ENCODE results near the gene IGDCC3. TPM values are rescaled to one million over a fixed set of nuclear protein-coding genes. Genes with fewer than 3 reads are reported as not detected.

IGDCC3 gene
- total and polyA plus RNA-seq, 2 donors: 0.13 to 1.4 TPM

DNA sequence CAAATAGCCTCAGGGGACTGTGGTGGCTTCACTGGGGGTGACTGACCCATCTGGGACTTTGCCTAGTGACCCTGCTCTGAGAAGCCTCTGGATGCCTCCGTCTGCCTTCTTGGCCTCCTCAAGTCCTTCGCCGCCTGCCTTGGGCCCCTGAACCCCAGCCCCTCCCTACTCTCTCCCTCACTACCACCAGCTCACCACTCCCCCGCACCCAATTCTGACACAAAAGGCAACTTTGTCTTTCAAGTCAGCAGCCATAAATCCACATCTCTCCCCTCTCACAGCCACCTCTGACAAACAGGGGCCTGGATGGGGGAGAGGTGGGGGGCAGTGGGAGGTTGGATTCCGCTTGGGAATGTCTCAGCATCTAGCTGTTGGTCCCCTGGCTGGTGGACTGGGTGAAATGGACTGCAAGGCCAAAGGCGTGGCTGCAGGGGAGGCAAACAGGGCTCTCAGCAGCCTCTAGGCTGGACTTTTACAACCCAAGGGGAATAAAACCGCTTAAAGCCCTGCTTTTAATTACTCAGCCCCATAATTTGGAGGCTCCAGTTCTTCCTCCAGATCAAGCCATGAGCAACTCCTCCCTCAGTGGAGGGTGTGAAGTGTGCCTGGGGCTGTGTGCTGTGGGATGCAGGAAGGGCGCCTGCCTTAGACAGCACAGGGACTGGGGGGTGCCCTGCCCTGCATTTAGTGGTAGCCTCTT is 33.4 kb downstream of the IGDCC3 start:
- H3K27ac ChIP-seq (ENCODE audit: low read depth): no peak overlapping the region
- H3K4me1 ChIP-seq (ENCODE audit: insufficient read depth): no peaks in the 10 kb centered on the region
- H3K4me3 ChIP-seq (ENCODE audit: low read depth, low read length): no peak overlapping the region
- 90% methylated on average over 8 of the region's 8 CpGs for WGBS
- DNase-seq (ENCODE audit: extremely low spot score): no peak
- no peaks in the 10 kb centered on the region for H3K36me3 ChIP-seq (ENCODE audit: insufficient read depth)

DNA sequence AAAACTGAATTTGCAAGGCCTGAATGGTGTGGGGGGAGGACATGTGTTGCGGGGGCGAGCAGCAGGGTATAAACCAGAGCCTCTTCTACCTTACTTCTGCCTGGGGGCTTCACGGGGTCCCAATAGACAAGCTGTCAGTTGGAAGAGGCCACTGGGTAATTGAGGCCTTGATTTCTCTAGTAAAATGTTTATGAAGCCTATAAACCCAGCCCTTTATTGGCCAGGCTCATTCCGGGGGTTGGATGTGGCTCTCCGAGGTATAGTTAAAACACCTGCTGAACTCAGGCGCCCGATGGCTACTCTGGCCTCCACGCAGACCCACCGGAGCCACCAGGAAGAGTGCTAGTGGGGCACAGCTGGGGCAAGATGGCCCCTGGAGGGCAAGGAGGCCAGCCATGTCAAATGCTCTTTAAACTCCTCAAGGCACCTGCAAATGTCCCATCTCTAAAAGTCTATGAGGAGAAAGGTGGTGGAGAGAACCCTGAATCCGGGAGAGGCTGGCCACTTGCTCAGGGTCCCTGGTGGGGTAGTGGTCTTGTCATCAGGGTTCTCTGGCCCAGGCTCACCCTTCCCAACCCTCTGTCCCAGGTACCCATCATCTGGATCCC is 34.3 kb downstream of the IGDCC3 start:
- Histone ChIP-seq H3K27ac (ENCODE audit: low read depth) (no peak overlapping the region), H3K4me1 (ENCODE audit: insufficient read depth) (no peaks in the 10 kb centered on the region), H3K4me3 (ENCODE audit: low read depth, low read length) (no peak overlapping the region), H3K36me3 (ENCODE audit: insufficient read depth) (no peaks in the 10 kb centered on the region)
- DNase-seq (ENCODE audit: extremely low spot score): no peak
- 75% methylated on average over 10 of the region's 10 CpGs for WGBS

DNA sequence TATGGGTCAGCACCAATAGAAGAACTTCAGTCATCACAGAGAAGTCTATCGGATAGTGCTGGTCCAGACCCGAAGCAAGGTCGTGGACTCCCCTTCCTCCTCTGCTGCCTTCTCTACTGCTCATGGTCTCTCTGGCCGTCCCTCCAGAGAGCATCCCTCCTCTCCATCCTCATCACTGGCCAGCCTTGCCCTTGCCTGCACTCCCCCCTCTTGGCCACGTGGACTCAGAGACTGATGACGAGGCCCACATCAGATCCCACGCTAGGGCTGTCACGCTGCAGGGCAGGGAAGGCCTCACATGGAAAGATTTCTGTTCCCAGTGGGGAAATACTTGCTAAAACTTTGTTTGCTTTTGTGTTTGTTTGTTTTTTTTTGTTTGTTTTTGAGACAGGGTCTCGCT is 35.3 kb downstream of the IGDCC3 start:
- H3K36me3 ChIP-seq (ENCODE audit: insufficient read depth): no peaks in the 10 kb centered on the region
- WGBS: 91% methylated on average over 9 of the region's 9 CpGs
- H3K4me3 ChIP-seq (ENCODE audit: low read depth, low read length): no peak overlapping the region
- no peaks in the 10 kb centered on the region for H3K4me1 ChIP-seq (ENCODE audit: insufficient read depth)
- no peak for DNase-seq (ENCODE audit: extremely low spot score)
- no peak overlapping the region for H3K27ac ChIP-seq (ENCODE audit: low read depth)

DNA sequence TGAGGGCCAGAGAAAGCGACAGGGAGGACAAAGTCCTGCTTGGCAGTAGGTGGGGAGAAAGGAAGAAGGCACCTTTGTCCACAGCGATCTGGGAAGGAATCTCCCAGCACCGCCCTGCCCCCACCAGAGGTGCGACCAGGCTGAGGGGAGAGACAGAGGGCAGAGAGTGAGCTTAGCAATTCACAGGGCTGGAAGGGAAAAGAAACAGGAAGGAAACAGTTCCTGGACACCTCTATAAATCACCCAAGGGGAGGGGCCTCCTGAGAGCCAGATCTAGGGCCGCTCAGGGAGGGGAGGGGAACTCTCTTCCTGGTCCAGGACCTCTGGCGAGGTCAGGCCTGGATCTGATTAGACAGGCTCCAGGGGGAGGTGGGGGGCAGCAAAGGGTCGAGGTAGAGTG is 37.9 kb downstream of the IGDCC3 start:
- WGBS: 61% methylated on average over 7 of the region's 7 CpGs

DNA sequence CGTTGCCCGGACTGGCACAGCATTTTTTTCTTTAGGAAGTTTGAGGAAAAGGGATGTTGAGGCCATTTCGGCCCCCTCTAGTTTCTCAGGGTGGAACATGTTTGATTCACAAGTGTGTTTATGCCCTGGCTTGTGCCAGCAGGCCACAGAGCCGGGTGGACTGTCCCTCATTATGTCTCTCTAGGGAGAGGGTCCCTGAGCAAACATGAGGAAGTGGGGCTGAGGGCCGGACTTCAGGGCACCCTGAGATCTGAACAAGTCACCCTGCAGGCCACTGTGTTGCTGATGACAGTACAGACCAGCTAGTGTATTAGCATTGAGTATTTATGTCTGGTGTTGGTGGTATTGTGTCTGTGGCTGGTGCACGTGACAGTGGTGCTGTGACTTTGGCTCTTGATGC is 38.4 kb downstream of the IGDCC3 start:
- no peak overlapping the region for H3K27ac ChIP-seq (ENCODE audit: low read depth)
- H3K4me3 ChIP-seq (ENCODE audit: low read depth, low read length): no peak overlapping the region
- 90% methylated on average over 6 of the region's 6 CpGs for WGBS
- DNase-seq (ENCODE audit: extremely low spot score): no peak
- no peaks in the 10 kb centered on the region for H3K4me1 ChIP-seq (ENCODE audit: insufficient read depth)
- no peaks in the 10 kb centered on the region for H3K36me3 ChIP-seq (ENCODE audit: insufficient read depth)

More for the DNA sequence above, 37.9 kb downstream of the IGDCC3 start:
- Histone ChIP-seq H3K27ac (ENCODE audit: low read depth) (no peak overlapping the region), H3K36me3 (ENCODE audit: insufficient read depth) (no peaks in the 10 kb centered on the region), H3K4me3 (ENCODE audit: low read depth, low read length) (no peak overlapping the region), H3K4me1 (ENCODE audit: insufficient read depth) (no peaks in the 10 kb centered on the region)
- DNase-seq (ENCODE audit: extremely low spot score): no peak

DNA sequence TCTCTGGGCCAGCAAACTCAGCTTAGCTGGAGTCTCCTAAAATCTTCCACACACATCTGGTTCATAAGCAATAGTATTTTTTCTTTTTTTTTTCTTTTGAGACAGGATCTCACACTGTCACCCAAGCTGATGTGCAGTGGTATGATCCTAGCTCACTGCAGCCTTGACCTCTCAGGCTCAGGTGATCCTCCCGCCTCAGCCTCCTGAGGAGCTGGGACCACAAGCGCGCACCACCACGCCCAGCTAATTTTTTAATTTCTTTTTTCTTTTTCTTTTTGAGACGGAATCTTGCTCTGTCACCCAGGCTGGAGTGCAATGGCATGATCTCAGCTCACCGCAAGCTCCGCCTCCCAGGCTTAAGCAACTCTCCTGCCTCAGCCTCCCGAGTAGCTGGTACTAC is 39.0 kb downstream of the IGDCC3 start:
- H3K27ac ChIP-seq (ENCODE audit: low read depth): no peak overlapping the region
- WGBS: 96% methylated on average over 8 of the region's 8 CpGs

DNA sequence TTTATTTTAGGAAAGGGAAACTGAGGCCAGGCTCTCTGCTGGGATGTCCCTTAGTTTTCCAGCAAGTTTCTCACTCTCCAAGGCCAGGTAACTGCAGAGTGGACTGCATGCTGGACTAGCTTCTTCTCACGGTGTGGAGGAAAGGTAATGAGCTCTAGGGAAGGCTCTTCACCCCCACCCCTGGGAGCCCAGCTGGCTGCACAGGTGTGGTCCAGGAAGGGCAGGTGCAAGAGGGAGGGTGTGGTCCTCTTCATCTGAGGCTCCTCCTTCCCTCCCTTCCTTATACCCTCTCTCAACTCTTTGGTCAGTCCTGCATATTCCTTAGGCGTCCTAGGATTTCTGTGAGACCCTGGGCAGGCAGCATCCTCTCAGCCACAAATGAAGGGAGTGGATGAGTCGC is 39.4 kb downstream of the IGDCC3 start:
- no peak overlapping the region for H3K4me3 ChIP-seq (ENCODE audit: low read depth, low read length)
- H3K4me1 ChIP-seq (ENCODE audit: insufficient read depth): no peaks in the 10 kb centered on the region
- no peak overlapping the region for H3K27ac ChIP-seq (ENCODE audit: low read depth)
- no peak for DNase-seq (ENCODE audit: extremely low spot score)
- WGBS: 79% methylated on average over 3 of the region's 3 CpGs
- no peaks in the 10 kb centered on the region for H3K36me3 ChIP-seq (ENCODE audit: insufficient read depth)

More for the DNA sequence above, 39.0 kb downstream of the IGDCC3 start:
- no peak for DNase-seq (ENCODE audit: extremely low spot score)
- Histone ChIP-seq H3K4me3 (ENCODE audit: low read depth, low read length) (no peak overlapping the region), H3K4me1 (ENCODE audit: insufficient read depth) (no peaks in the 10 kb centered on the region), H3K36me3 (ENCODE audit: insufficient read depth) (no peaks in the 10 kb centered on the region)

DNA sequence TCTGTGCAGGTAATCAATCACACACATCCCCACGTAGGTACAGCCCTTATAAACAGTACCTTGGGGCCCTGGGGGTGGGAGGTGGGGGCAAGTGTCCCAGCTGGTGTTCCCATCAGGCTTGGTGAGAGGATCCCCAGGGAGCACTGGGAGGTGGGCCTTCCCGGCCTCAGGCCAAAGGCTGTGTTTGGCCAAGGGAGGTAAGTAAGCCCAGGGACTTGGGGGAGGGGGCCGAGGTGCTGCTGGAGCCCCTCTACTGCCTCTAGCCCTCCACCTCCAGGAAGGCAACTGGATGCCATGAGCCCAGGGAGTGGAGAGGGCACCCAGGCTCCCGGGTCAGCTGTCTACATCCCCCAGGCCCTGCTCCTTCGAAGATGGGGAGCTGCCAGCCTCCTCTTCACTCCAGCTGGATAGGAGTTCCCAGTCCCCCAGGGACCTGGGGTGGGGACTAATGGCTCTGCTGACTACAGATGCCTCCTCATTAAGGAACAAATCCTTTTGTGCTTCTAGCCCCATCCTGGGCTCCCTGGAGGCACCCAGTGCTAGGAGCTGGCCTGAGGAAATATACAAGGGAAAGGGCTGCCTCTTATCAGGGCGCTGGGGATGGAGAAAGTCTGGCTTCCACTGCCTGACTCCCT is 40.2 kb downstream of the IGDCC3 start:
- no peak for DNase-seq (ENCODE audit: extremely low spot score)
- 79% methylated on average over 6 of the region's 6 CpGs for WGBS

DNA sequence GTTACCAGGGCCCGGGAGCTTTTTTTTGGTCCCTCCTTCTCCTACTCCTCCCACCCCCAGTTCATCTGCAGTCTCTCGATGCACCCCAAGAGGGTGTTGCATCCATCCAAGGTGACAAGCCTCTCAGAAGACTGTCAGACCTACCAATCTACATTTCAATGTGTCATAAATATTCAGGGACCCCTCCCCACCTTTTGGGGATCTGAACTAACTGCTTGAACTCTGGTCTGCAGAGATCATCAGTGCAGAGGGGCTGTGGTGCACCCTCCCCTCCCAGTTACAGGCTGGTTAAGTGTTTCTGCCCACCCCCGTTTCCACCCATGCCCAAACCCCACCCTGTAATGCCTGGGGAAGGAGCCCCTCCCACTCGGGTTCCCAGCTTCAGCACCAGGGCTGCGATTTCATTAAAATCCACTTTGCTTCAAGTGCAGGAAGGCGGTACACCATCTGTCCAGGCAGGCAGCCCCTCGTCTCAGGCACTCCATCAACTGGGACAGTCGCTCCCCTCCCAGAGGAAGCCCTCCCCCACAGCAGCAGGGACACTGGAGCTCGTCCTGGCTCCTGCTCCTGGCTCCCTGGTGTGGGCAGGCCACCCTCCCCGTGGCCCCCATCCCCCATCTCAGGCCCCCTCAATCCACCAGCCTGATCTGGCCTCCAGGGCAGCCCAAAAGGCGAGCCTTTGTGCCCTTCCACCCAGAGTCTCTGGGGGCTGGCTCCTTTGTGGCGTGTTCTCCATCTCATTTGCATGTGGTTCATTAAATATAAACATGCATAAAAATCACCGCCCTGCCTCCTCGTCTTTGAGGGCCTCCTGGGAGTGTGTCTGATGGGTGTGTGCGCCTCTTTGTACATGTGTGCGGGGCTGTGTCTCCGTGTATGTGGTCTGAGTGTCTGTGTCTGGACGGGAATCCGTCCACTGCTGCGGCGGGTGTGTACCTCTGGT is 41.0 kb downstream of the IGDCC3 start:
- H3K4me1 ChIP-seq (ENCODE audit: insufficient read depth): no peaks in the 10 kb centered on the region
- WGBS: 73% methylated on average over 21 of the region's 21 CpGs
- DNase-seq (ENCODE audit: extremely low spot score): no peak
- H3K4me3 ChIP-seq (ENCODE audit: low read depth, low read length): no peak overlapping the region
- no peaks in the 10 kb centered on the region for H3K36me3 ChIP-seq (ENCODE audit: insufficient read depth)
- H3K27ac ChIP-seq (ENCODE audit: low read depth): no peak overlapping the region

More for the DNA sequence above, 40.2 kb downstream of the IGDCC3 start:
- H3K36me3 ChIP-seq (ENCODE audit: insufficient read depth): no peaks in the 10 kb centered on the region
- no peaks in the 10 kb centered on the region for H3K4me1 ChIP-seq (ENCODE audit: insufficient read depth)
- H3K4me3 ChIP-seq (ENCODE audit: low read depth, low read length): no peak overlapping the region
- H3K27ac ChIP-seq (ENCODE audit: low read depth): no peak overlapping the region

DNA sequence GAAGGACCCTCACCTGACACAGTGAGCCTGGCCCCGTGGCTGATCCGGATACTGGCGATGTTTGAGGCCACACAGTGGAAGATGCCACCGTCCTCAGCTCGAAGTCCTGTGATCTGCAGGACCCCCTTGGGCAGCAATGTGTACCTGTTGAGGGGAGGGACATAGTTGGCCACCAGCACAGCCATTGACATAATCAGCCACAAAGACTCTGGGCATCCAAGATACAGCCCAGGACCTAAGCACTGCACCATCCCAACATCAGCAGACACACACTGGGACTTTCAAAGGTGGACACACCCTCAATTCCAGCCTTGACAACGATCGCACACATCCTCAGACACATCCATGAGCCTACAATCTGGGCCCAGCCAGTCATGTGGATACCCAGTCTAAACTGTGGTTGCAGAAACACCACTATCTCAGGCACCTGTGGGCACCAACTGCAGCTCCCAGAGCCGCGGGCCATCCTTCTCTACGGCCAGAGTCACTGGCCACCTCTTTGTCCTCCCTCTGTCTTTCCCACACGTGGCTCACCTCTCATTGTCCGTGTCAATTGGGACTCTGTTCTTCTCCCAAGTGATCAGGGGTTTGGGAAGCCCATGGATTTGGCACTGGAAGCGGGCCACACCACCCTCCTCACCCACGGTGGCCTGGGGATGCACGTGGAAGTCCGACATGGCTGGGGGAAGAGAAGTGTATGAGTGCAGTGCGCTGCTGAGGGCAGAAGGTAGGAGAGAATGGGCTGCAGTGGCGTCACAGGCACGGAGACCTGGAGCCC is 42.3 kb downstream of the IGDCC3 start:
- Histone ChIP-seq H3K4me3 (ENCODE audit: low read depth, low read length) (no peak overlapping the region), H3K27ac (ENCODE audit: low read depth) (no peak overlapping the region), H3K36me3 (ENCODE audit: insufficient read depth) (no peaks in the 10 kb centered on the region), H3K4me1 (ENCODE audit: insufficient read depth) (no peaks in the 10 kb centered on the region)
- 93% methylated on average over 19 of the region's 19 CpGs for WGBS
- no peak for DNase-seq (ENCODE audit: extremely low spot score)

DNA sequence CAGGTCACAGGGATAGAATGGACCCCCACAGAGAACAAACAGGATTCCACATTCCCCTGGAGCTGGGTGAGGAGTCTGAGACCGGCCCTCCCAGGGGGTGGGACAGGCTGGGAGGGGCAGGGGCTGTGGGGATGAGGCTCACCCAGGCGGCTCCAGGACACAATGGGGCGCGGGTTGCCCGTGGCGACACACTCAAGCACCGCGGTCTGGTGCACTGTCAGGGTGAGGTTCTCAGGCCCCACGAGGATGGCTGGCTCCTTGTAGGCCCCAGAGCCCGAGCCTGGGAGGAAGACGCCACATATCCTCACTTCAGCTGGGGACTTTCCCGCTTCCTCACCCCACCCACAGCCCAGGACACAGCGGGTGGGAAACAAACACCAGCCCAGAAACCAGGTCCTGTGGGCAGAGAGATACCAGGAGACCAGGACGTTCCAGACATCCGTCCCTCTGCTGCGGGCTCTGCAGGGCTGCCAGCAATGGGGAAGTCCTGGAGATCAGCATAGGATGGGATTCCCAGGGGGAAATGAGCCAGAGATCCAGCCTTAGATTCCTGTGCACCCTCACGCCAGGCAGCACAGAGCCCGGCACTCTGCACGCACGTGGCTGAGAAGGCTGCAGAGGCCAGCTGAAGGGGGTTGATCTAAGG is 43.1 kb downstream of the IGDCC3 start:
- no peak overlapping the region for H3K27ac ChIP-seq (ENCODE audit: low read depth)
- H3K4me3 ChIP-seq (ENCODE audit: low read depth, low read length): no peak overlapping the region
- DNase-seq (ENCODE audit: extremely low spot score): no peak
- H3K4me1 ChIP-seq (ENCODE audit: insufficient read depth): no peaks in the 10 kb centered on the region
- H3K36me3 ChIP-seq (ENCODE audit: insufficient read depth): no peaks in the 10 kb centered on the region
- 79% methylated on average over 20 of the region's 20 CpGs for WGBS

DNA sequence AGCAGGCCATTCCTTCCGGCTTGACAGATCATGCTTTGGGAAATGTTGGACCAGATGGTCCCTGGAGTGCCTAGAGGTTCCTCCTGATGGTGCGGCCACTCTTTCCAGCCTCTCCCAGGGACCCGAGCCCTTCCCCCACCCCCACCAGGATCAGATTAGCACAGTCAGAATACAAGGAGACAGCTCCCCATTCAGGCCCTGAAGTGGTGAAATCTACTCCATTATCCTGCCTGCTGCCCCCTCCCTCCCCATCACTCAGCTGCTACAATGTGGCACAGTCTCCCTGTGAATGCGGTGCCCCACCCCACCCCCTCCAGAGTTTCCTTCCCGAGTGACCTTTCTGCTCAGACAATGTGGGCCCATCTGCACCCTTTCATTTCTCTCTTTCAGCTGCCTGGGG is 43.9 kb downstream of the IGDCC3 start:
- Histone ChIP-seq H3K4me3 (ENCODE audit: low read depth, low read length) (no peak overlapping the region), H3K4me1 (ENCODE audit: insufficient read depth) (no peaks in the 10 kb centered on the region), H3K36me3 (ENCODE audit: insufficient read depth) (no peaks in the 10 kb centered on the region), H3K27ac (ENCODE audit: low read depth) (no peak overlapping the region)
- WGBS: 81% methylated on average over 5 of the region's 5 CpGs
- no peak for DNase-seq (ENCODE audit: extremely low spot score)

Measured in urinary bladder (tissue), 4 donors.